ENCODE measurements around the gene ADAM33.
A peak's percentile ranks its signal among the peaks of the same experiment; 100 is the strongest.

The ADAM33 gene, protein sequence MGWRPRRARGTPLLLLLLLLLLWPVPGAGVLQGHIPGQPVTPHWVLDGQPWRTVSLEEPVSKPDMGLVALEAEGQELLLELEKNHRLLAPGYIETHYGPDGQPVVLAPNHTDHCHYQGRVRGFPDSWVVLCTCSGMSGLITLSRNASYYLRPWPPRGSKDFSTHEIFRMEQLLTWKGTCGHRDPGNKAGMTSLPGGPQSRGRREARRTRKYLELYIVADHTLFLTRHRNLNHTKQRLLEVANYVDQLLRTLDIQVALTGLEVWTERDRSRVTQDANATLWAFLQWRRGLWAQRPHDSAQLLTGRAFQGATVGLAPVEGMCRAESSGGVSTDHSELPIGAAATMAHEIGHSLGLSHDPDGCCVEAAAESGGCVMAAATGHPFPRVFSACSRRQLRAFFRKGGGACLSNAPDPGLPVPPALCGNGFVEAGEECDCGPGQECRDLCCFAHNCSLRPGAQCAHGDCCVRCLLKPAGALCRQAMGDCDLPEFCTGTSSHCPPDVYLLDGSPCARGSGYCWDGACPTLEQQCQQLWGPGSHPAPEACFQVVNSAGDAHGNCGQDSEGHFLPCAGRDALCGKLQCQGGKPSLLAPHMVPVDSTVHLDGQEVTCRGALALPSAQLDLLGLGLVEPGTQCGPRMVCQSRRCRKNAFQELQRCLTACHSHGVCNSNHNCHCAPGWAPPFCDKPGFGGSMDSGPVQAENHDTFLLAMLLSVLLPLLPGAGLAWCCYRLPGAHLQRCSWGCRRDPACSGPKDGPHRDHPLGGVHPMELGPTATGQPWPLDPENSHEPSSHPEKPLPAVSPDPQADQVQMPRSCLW

DNA sequence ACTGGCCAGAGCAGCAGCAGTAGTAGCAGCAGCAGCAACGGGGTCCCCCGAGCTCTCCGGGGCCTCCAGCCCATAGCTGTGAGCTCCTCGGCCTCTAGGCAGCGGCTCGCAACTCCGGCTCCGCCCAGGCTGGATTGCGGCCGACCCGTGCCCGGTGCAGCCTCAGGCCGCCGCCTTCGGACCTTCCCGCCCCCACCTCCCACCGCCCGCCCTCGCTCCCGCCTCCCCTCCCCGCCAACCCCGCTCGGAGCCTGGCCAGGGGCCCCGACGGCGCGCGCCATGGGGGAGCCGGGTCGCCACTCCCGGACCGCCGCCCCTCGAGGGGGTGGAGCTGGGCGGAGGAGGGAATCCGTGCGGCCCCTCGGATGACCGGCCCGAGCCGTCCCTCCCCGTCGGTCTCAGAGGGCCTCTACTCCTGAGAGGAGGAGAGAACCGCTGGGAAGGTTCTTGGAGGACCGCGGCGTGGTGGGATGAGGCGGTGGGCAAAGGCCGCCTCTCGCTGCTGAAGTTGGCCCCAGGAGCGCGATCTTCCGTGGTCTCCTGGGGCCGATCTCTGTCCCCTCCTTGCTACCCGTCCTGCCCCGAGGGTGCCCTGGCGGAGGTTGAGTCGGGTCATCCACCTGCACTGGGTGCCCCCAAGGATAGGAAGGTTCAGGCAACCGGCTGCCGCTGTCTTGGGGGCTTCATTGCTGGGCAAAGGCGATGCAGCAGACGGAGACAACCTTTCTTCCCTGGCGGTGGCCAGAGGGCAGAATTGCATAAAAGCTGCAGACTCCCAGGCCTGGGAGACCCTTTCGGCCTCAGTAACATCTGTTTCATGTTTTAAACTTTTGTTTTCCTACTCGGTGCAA, at the start of gene ADAM33:
ADAM33 (minus strand) TSS at position 80 of the 851 bp plus-strand sequence; CDS start at position 74, 6 bp downstream.
- DNase-seq (ENCODE audit: low read depth in 3 of 3) = no peak

DNA sequence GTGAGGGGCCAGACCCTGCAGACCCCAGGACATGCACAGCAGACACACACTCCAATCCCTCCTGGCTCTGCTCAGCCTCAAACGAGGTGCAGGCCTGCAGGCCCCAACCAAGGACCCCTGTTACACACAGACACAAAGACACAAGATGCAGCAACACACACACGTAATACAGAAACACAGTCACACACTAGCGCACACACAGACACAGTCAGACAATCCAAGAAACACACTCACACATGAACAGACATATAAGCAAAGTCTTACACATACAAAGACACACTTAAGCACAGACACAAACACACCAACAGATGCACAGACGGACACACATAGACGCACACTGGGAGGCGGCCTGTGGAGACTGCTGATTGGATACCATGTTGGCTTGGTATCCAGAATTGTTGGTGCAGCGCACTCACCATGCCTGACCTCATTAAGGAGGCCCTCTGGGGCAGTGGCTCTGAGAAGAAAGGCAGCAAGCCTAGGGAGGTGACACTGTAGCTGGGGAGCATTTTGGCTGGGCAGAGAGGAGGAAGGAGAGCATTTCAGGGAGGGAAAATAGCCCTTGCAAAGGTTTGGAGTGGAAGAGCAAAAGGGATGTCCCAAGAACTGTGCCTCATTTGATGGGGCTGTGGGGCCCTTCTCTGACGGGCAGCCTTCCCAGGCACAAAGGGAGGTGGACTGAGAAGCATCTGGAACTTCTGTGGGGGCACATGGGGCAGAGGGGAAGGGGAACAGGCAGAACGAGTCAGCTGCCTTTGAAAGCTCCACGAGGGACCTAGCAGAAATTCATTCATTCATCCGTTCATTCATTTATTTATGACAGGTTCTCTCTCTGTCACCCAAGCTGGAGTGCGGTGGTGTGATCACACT, 49.2 kb upstream of the ADAM33 start:
- no peak for DNase-seq (ENCODE audit: low read depth in 3 of 3)

DNA sequence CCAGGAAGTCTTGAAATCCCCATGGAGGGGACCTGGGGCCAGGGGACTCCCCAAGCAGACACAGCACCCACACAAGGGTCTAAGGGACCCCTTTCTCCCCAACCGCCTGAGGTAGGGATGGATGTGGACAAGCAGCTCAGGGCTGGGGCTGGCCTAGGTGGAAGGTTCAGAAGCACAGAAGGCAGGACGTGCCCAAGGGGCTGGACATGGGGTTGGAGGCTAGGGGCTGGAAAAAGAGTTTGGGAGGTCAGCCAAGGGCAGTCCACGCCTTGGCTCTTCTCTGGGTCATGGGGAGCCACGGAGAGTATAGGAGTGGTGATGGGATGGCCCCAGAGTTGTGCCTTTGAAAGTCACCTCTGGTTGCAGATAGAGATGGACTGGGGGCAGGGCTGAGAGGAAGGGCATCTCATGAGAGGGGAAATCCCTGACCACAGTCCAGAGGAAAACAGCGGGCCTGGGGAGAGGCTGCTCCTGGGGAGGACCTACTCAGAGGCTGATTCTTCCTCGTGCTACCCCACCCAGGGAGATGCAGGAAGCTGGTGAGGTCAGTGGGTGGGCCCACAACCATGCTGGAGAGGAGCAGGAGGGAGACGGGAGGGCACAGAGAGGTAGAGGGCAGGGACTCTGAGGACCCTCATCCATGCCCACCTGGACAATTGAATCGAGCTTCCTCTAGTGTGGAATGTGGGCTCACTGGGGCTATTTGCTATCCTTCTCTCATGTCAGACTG, 48.2 kb upstream of the ADAM33 start:
- no peak for DNase-seq (ENCODE audit: low read depth in 3 of 3)

DNA sequence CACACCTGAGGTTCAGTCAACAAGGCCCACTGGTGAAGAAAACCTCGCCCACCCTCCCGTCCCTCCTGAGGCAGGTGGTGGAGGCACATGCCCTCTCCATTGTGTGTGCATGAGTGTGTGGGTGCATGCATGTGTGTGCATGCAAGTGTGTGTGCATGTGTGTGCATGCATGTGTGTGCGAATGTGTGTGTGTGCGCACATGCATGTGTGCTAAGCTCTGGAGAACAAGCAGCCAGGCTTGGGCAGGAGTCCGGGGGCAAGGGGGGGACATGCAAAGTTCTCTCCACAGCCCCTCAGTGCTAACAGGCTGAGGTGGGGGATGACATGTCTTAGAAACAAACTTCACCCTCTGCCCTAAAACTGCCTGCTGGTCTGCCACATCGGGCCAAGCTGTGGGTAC, 47.6 kb upstream of the ADAM33 start:
- no peak for DNase-seq (ENCODE audit: low read depth in 3 of 3)

DNA sequence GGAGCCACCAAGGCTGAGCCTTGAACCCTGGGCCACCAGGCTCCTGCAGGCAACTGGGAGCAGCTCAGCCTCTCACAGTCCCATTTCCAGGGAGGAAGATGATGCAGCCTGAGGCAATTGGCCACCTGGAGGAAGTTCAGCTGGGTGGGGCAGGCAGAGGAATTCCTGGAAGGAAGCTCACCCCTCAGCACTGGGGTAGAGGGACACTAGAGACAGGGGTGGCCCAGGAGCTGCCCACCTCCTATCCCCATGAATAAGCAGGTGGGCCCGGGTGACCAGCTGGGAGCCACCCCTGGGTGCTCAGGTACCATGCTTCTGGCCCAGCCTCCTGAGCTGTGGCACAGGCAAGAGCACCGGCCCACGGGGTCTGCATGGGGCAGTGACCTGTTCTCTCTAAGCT, 47.1 kb upstream of the ADAM33 start:
- no peak for DNase-seq (ENCODE audit: low read depth in 3 of 3)

DNA sequence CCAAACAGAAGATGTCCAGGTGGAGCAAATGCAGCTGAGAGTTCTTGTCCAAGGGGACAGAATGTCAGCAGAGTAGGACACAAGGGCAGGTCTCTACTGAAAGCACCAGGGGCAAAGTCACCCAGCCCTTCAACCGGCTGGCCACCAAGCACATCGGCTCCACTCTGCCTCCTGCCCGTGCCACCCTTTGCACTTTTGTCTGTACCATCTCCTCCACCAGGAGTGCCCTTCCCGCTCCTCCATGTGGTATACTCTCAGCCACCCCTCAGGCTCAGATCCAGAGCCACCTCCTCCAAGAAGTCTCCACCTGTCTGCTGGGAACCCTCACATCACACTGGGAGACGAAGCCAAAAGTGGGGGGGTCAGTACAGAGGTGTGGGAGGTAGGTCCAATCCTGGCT, 46.5 kb upstream of the ADAM33 start:
- DNase-seq (ENCODE audit: low read depth in 3 of 3) = no peak

DNA sequence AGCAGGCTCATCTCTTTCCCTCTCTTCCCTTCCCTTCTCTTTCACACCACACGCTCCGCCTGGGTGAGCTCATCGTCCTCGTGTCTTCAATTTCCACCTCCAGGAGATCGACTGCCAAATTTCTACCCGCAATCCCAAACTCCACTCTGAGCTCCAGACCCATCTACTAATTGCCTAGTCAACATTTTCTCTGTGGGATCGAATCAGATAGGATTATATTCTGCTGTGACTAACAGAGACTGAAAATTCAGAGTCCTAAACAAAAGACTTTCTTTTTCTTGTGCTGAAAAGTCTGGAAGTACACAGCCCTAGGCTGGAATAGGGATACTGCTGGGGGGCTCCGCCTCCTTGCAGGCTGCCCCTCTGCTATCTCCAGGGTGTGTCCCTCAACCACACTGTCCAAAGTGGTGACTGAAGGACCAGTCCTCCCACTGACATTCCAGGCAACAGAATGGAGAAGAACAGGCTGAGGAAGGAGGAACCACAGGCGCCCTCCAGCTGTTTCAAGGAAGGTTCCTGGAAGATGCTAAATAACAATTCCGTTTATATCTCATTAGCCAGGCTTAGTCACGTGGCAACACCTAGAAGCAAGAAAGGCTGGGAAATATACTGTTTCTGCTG, 45.7 kb upstream of the ADAM33 start:
- DNase-seq (ENCODE audit: low read depth in 3 of 3) = no peak

DNA sequence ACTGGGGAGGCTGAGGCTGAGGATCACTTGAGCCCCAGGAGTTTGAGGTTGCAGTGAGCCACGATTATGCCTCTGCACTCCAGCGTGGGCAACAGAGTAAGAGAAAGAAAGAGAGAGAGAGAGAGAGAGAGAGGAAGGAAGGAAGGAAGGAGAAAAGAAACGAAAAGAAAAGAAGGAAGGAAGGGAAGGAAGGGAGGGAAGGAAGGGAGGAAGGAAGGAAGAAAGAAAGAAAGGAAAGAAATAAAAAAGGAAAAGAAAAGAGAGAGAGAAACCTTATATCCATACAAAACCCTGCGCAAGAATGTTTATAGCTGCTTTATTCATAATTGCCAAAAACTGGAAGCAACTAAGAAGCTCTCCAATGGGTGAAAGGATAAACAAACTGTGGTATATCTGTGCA, 42.5 kb upstream of the ADAM33 start:
- DNase-seq (ENCODE audit: low read depth in 3 of 3) = no peak

DNA sequence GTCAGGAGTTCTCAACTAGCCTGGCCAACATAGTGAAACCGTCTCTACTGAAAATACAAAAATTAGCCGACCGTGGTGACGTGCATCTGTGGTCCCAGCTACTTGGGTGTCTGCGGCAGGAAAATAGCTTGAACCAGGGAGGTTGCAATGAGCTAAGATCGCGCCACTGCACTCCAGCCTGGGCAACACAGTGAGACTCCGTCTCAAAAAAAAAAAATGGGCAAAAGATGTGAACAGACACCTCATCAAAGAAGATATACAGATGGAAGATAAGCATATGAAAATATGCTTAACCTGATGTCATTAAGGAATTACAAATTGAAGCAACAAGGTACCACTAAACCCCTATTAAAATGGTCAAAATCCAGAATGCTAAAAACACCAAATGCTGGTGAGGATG, 41.5 kb upstream of the ADAM33 start:
- no peak for DNase-seq (ENCODE audit: low read depth in 3 of 3)

DNA sequence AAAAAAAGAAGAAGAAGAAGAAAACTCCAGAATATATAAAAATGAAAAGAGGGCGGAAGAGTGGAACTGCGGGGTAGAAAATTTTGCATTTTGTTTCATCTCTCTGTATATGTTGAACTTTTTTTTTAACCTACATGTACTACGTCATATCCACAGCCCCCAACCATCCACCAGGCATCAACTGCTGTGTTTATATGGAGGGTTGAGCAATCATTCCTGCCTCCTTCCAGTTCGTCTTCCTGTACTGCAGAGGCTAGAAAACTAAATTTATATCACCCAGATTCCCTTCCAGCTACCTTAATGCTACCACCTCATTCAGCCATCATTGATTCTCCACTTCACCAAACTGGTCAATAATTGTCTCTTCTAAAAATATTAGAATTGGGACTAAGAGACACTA, 40.1 kb upstream of the ADAM33 start:
- DNase-seq (ENCODE audit: low read depth in 3 of 3) = no peak

DNA sequence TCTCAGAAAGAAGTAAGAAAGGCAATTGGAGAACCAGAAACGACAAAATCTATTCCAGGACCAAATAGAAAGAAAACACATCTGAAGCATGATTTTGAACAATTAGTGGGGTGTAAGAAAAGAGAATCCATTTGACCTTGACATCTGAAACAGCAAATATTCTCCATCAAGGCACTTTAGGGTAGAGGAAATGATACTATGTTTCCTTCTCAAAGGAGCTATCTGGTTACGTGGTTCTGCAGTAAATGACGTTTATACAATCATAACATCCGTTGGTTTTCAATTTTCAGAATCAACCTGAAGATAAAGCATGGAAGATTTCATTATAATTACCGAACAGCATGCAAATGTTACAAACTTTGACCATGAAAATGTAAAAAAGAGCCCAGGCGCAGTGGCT, 38.8 kb upstream of the ADAM33 start:
- DNase-seq (ENCODE audit: low read depth in 3 of 3) = no peak

DNA sequence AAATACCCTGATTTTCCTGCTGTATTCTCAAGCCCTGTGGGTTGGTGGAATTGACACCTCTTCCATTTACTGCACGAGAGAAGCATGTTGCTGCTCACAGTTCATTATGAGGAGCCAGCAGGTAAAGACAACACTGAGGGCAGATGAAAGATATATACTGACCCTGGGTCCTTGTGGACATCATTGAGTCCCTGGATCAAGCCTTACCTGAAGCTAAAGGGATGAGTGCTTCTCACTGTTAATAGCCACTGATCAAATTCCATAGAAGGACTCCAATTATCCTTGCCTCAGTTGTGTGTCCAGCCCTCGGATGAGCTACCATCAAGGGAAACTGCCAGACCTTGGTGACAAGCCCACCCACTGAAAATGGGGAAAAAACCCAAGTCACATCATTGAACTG, 38.3 kb upstream of the ADAM33 start:
- DNase-seq (ENCODE audit: low read depth in 3 of 3) = no peak

DNA sequence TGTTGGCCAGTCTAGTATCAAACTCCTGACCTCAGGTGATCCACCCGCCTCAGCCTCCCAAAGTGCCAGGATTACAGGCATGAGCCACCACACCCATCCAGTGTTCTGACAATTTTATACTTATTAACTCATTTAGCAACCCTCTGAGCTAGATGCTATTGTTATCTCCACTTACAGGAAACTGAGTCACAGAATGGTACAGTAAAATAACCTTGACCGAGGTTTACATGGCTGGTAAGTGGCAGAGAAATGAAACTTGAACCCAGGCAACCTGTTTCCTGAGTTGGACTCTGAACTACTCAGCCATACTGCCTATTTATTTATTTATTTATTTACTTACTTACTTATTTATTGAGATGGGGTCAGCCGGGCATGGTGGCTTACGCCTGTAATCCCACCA, 37.2 kb upstream of the ADAM33 start:
- DNase-seq (ENCODE audit: low read depth in 3 of 3) = no peak

DNA sequence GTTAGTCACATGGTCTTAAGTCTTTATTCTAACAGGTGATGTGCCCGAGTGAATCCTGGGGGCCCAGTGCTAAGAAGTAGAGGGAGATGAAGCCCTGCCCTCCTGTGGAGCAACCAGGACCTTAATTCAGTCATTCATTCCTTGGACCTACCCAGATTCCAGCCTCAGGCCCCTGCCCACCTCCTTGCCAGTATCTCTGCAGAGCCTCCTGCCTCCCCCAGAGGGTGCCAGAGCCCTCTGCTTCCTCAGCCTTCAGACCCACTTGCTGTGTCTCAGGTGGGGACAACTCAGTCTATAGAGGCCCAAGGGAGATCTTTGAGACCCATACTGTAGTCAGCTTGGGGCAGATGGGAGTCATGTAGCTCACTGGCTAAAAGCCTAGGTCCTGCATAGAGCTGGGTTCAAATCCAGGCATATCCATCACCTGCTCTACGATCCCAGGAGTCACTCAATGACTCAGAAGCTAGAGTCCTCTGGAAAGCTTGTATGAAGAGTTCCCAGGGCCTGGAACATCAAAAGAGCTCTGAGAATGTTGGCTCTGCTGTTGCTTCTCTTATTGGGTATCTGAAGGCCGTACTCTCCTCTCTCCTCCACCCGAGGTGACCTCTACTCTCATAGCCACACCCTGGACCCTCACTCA, 34.5 kb upstream of the ADAM33 start:
- peak in 1 of 3 experiments; percentile 29 for DNase-seq (ENCODE audit: low read depth in 3 of 3)

DNA sequence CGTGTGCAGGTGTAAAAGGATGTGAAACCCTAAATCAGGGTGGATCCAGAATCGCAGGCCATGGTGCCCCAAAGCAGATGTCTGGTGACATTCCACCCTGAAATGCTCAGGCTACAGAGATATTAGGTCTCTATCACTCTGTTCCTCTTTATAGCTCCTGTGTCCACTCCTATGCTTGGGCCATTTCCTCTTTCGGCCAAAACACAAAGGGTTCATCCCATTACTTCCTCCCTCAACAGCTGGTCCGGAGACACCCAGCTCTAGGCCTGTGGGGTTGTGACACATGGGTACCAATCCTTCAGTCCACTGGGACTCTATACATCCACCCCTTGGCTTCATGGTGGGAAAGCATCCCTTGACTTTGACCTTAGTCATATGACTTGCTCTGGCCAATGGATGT, 32.3 kb upstream of the ADAM33 start:
- DNase-seq (ENCODE audit: low read depth in 3 of 3) = no peak

DNA sequence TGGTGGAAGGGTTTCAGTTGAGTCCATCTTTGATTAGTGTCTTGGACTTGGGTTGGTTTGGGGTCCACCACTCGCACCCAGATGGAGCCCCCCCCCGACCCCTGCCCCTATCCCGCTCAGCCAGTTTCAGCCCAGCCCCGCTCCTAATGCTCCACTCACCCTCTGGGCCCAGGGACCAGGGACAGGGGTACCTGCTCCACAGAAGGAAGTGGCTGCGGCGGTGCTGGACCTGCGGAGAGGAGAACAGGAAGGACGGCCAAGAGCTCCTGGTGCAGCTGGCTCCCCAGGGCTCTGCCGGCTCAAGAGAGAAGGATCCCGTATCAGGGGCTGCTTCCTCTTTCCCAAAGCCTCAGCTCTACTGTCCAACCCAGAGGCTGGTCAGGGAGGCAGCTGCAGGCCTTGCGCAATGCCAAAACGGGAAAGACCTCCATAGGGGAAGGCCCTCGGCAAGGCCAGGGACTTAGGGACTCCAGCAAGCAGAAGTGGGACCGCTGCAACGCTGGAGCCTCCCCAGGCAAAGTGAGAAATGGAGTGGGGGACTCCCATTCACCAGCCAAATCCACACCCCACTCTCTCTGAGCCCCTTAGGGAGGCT, 30.6 kb upstream of the ADAM33 start, which contains the start of gene SIGLEC1:
SIGLEC1 (minus strand) TSS at position 322 of the 595 bp plus-strand sequence. CDS start 5,472 bp downstream, outside the sequence.
- no peak for DNase-seq (ENCODE audit: low read depth in 3 of 3)

DNA sequence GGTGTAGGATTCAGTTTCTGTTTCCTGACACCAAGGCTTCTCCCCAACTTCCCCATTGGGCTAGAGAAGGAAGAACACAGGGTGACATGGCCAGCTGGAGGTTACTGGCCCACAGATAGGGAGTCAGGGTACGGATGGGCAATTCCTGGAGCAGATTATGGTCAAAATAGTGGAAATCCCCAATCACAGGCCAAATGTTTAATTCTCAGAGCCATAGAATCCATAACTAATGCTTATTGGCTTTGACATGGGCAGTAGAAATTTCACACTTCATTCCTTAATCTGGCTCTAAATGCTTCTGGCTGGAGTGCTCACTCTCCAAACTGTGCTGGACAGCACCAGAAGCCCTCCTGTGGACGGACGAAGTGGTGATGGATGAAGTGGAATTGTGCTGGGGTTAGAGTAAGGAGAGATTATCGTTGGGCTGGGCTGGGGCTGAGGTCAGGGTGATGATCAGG, 29.7 kb upstream of the ADAM33 start:
- DNase-seq (ENCODE audit: low read depth in 3 of 3) = no peak

DNA sequence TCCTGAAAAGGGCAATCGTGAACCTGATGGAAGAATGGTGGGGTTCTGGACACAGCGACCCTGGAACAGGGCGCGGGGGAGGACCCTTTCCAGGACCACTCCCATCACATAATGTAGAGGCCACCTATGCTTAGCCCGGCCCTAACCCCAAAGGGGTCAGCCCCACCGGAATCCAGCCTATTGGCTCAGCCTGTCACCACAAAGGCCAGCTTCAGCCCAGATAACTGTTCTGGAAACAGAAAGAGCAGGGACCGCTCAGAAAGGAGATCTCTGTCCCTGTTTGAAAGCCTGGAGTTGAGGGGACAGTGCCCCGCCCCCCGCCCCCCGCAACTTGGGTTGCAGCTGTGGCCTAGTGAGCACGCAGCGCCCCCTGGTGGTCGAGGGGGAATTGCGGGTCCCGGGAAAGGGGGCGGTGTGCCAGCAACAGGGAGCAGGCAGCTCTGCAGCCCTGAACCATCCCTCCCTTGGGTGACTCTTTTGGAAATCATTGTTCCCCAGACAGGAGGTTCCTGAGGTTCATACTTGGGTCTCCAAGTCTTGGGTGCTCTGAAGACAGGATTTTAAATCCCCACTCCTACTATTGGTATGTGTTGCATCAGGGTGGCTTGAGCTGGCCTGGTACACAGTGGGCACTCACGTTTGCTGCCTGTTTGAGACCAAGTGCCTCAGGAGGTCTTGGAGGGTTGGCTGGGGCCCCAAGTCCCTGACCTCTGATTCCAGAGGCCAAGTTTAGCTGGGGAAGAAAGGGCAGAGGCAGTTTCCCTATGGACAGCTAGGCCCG, 29.1 kb upstream of the ADAM33 start:
- DNase-seq (ENCODE audit: low read depth in 3 of 3) = peak; percentile 45 to 72 (median 60)

Data from stimulated activated CD4-positive, alpha-beta T cell treated with anti-CD3 and anti-CD28 coated beads, TNF-alpha, amount 100 ng/mL, for 24 hours (primary cell).